Common myeloid progenitor, CD34-positive (primary cell): ENCODE measurements around the gene TAF1L.
A peak's percentile ranks its signal among the peaks of the same experiment; 100 is the strongest.

Experiments used
- CTCF ChIA-PET: fragments of 350-600 bp; sonication (Branson Sonifier 250); formaldehyde crosslinking; loops from one replicate; lab custom pipeline; 2021; ENCODE audit warnings: antibody characterized with exemption; lab: Charles Lee
- POLR2A ChIA-PET: fragments of 350-600 bp; sonication (Branson Sonifier 250); formaldehyde crosslinking; loops from one replicate; lab custom pipeline; 2021; ENCODE audit warnings: antibody characterized with exemption; lab: Charles Lee
- DNase-seq, 3 donors: peaks; one replicate each; pipeline versions ENCODE4 v3.0.0 to v3.0.0-alpha.2; 2013
- H3K27ac ChIP-seq, 2 experiments: 1 replicate in 1 of 2; 2 replicates in 1 of 2; pipeline ENCODE4 v1.7.0; 2013; ENCODE audit warnings: inconsistent platforms in 2 of 2, low read length in 2 of 2, mild to moderate bottlenecking in 2 of 2, low read depth in 1 of 2, moderate library complexity in 1 of 2; ENCODE audit not compliant: severe bottlenecking in 2 of 2, insufficient read depth in 1 of 2, poor library complexity in 1 of 2
- H3K27me3 ChIP-seq, 5 experiments: replicated peaks in 2 of 5; 1 replicate in 3 of 5; 2 replicates in 2 of 5; pipeline versions ENCODE4 v1.6.1 to v1.7.0; 2013; ENCODE audit warnings: low read length in 4 of 5, mild to moderate bottlenecking in 2 of 5, moderate library complexity in 2 of 5, inconsistent platforms in 1 of 5; ENCODE audit not compliant: insufficient read depth in 5 of 5, control insufficient read depth in 4 of 5
- H3K36me3 ChIP-seq, 4 experiments: 1 replicate in 2 of 4; 2 replicates in 2 of 4; pipeline versions ENCODE4 v1.6.1 to v1.7.0; 2013; ENCODE audit warnings: low read length in 3 of 4, control low read depth in 1 of 4, mild to moderate bottlenecking in 1 of 4; ENCODE audit not compliant: control insufficient read depth in 4 of 4, insufficient read depth in 4 of 4
- H3K4me1 ChIP-seq, 4 experiments: 1 replicate in 3 of 4; 2 replicates in 1 of 4; pipeline versions ENCODE4 v1.6.1 to v1.7.1; 2013; ENCODE audit warnings: low read length in 3 of 4, mild to moderate bottlenecking in 3 of 4, control low read depth in 1 of 4, inconsistent platforms in 1 of 4, moderate library complexity in 1 of 4; ENCODE audit not compliant: control insufficient read depth in 4 of 4, insufficient read depth in 4 of 4; ENCODE audit errors: control extremely low read depth in 1 of 4
- H3K4me3 ChIP-seq, 7 experiments: 1 replicate in 4 of 7; 2 replicates in 3 of 7; pipeline versions ENCODE4 v1.5.1 to v1.7.0; 2013; ENCODE audit warnings: mild to moderate bottlenecking in 7 of 7, low read length in 6 of 7, moderate library complexity in 6 of 7, inconsistent platforms in 2 of 7, low read depth in 2 of 7, control low read depth in 1 of 7; ENCODE audit not compliant: insufficient read depth in 4 of 7, control insufficient read depth in 1 of 7; ENCODE audit errors: extremely low read depth in 1 of 7
- H3K9me3 ChIP-seq, 5 experiments: 1 replicate in 4 of 5; 2 replicates in 1 of 5; pipeline versions ENCODE4 v1.6.1 to v1.7.1; 2013; ENCODE audit warnings: low read length in 4 of 5, mild to moderate bottlenecking in 2 of 5, inconsistent platforms in 1 of 5, low read depth in 1 of 5, moderate library complexity in 1 of 5; ENCODE audit not compliant: control insufficient read depth in 4 of 5, insufficient read depth in 2 of 5; ENCODE audit errors: control extremely low read depth in 1 of 5
- WGBS: methylation state at CpG from one replicate; pipeline ENCODE4 v1.1.5; 2013; ENCODE audit not compliant: insufficient coverage; 5-methylcytosine and 5-hydroxymethylcytosine counted together

TAF1L gene

DNA sequence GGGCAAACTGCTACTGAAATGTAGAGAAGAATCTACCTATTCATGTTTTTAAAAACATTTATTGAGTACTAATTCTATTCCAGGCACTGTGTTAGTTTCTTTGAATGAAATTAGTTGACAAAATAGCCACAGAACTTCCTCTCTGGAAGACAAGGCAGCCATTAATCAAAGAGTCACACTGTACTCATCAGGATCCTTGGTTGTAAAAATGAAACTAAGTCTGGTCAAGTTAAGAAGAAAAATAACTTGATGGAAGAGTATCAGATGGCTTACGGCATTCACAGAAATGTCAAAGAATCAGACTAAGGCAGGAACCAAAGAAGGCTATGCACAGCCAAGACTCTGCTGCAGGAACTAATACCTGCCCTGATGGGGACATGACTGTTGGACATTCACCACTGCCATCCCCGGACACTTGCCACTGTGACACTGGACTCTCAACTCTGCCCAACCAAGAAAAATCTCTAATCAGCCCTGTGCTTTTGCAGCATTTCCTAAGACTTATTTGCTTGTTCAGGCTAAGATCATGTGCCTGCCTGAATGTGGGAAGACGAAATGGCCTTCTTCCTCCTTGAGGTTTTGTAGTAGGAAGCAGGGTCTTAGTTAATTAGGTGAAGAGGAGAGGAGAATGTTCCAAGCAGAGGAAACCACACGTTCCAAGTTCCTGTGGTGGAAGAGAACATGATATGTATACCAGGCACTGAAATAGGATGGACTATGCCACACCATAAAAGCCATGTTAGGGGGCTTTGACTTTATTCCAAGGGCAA is 39.2 kb downstream of the TAF1L start:
- 24% methylated on average over 4 of the region's 4 CpGs for WGBS
- Histone ChIP-seq H3K4me1 (peaks cover 0 to 7% (median 5%) of the 10 kb centered on the region in 4 experiments), H3K27ac (no peak overlapping the region), H3K27me3 (peaks cover 3 to 22% (median 6%) of the 10 kb centered on the region in 5 experiments), H3K9me3 (peaks cover 0 to 4% (median 0%) of the 10 kb centered on the region in 5 experiments), H3K36me3 (no peaks in the 10 kb centered on the region), H3K4me3 (no peak overlapping the region)
- POLR2A ChIA-PET: no interaction called here
- CTCF ChIA-PET: interaction anchor here (1.2 kb wide), 1 partner anchor 15 kb away, joined by 4 read pairs; no protein-coding TSS in a partner anchor
- DNase-seq: no peak

- no peak for DNase-seq
- POLR2A ChIA-PET: no interaction called here
- H3K4me3 ChIP-seq: no peak overlapping the region
- H3K36me3 ChIP-seq: no peaks in the 10 kb centered on the region
- no peaks in the 10 kb centered on the region for H3K4me1 ChIP-seq
- peaks cover 0 to 15% (median 5%) of the 10 kb centered on the region in 5 experiments for H3K27me3 ChIP-seq
- WGBS: no CpG with 5 or more reads among the region's 1 CpG
- H3K9me3 ChIP-seq: peaks cover 0 to 3% (median 0%) of the 10 kb centered on the region in 5 experiments
- CTCF ChIA-PET: interaction anchor here (1.5 to 6.1 kb wide), 4 partner anchors 10 to 377 kb away, joined by 3 to 60 read pairs (median 22); no protein-coding TSS in a partner anchor
- H3K27ac ChIP-seq: no peak overlapping the region
These were observed 44.6 kb downstream of the TAF1L start for GRCh38 chr9:32590898-32591297.

- no CpG with 5 or more reads among the region's 2 CpGs for WGBS
- POLR2A ChIA-PET: no interaction called here
- peaks cover 0 to 19% (median 5%) of the 10 kb centered on the region in 5 experiments for H3K27me3 ChIP-seq
- no peaks in the 10 kb centered on the region for H3K4me1 ChIP-seq
- CTCF ChIA-PET: interaction anchor here (1.5 to 6.1 kb wide), 5 partner anchors 10 to 377 kb away, joined by 3 to 60 read pairs (median 21); no protein-coding TSS in a partner anchor
- no peak overlapping the region for H3K27ac ChIP-seq
- H3K36me3 ChIP-seq: no peaks in the 10 kb centered on the region
- H3K9me3 ChIP-seq: peaks cover 0 to 4% (median 0%) of the 10 kb centered on the region in 5 experiments
- DNase-seq: no peak
- H3K4me3 ChIP-seq: no peak overlapping the region
These were observed 45.0 kb downstream of the TAF1L start for GRCh38 chr9:32590476-32590875.

- Histone ChIP-seq H3K27me3 (peaks cover 0 to 26% (median 5%) of the 10 kb centered on the region in 5 experiments), H3K9me3 (peaks cover 0 to 4% (median 0%) of the 10 kb centered on the region in 5 experiments), H3K4me3 (no peak overlapping the region), H3K36me3 (no peaks in the 10 kb centered on the region), H3K27ac (no peak overlapping the region), H3K4me1 (no peaks in the 10 kb centered on the region)
- POLR2A ChIA-PET: interaction anchor here (0.7 kb wide), 1 partner anchor 299 kb away, joined by 3 read pairs; no protein-coding TSS in a partner anchor
- DNase-seq: peak; percentile 30 to 66 (median 63)
- WGBS: 41% methylated on average over 2 of the region's 6 CpGs
- CTCF ChIA-PET: interaction anchor here (0.6 to 6.1 kb wide), 14 partner anchors 9 to 388 kb away, joined by 3 to 60 read pairs (median 5); no protein-coding TSS in a partner anchor
These were observed 46.3 kb downstream of the TAF1L start for GRCh38 chr9:32589083-32589723.

GRCh38 chr9:32587901-32588300 is 47.6 kb downstream of the TAF1L start:
- Histone ChIP-seq H3K4me3 (no peak overlapping the region), H3K27ac (no peak overlapping the region), H3K27me3 (peaks cover 0 to 27% (median 6%) of the 10 kb centered on the region in 5 experiments), H3K36me3 (no peaks in the 10 kb centered on the region), H3K4me1 (no peaks in the 10 kb centered on the region), H3K9me3 (peaks cover 0 to 4% (median 0%) of the 10 kb centered on the region in 5 experiments)
- CTCF ChIA-PET: interaction anchor here (0.8 to 12.5 kb wide), 10 partner anchors 7 to 385 kb away, joined by 3 to 257 read pairs (median 7); no protein-coding TSS in a partner anchor
- POLR2A ChIA-PET: no interaction called here
- DNase-seq: peak in 2 of 3 donors; percentile 30 to 42

DNA sequence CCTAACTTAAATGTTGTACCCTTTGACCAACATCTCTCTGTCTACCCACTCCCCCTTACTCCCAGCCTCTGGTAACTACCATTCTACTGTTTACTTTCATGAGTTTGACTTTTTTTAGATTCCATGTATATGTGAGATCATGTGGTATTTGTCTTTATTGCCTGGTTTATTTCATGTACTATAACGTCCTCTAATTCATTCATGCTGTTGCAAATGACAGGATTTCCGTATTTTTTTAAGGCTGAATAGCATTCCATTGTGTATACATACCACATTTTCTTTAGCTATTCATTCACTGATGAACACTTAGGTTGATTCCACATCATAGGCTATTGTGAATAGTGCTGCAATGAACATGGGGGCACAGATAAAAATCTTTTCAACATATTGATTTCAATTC is 50.7 kb downstream of the TAF1L start:
- POLR2A ChIA-PET: no interaction called here
- no peaks in the 10 kb centered on the region for H3K36me3 ChIP-seq

More for the DNA sequence above, 50.7 kb downstream of the TAF1L start:
- no peak for DNase-seq
- CTCF ChIA-PET: interaction anchor here (1.6 to 12.5 kb wide), 2 partner anchors 146 to 208 kb away, joined by 4 to 257 read pairs; no protein-coding TSS in a partner anchor
- Histone ChIP-seq H3K27ac (no peak overlapping the region), H3K9me3 (peaks cover 0 to 4% (median 0%) of the 10 kb centered on the region in 5 experiments), H3K4me1 (no peaks in the 10 kb centered on the region), H3K27me3 (peaks cover 0 to 31% (median 6%) of the 10 kb centered on the region in 5 experiments), H3K4me3 (no peak overlapping the region)
- WGBS: no CpG with 5 or more reads among the region's 2 CpGs
